ENCODE results near the gene OR51M1. TPM values are rescaled to one million over a fixed set of nuclear protein-coding genes. Genes with fewer than 3 reads are reported as not detected.

Gene OR51M1
- total RNA-seq, 4 donors from 2014 or later: not detected

Other genes starting within 250 kb of the OR51M1 start
- not detected for gene OR52A5, start 245.5 kb upstream of the OR51M1 start, total RNA-seq
- gene OR52A1, start 229.1 kb upstream of the OR51M1 start, total RNA-seq: not detected
- gene OR51V1, start 183.1 kb upstream of the OR51M1 start, total RNA-seq: not detected
- 100 to 1,000 TPM in 1 of 4 donors, 10 to 100 TPM in 2, 1 to 10 TPM in 1; 7.9 to 229 (median 35.3) TPM for gene HBB, start 156.7 kb upstream of the OR51M1 start, total RNA-seq
- not detected for gene HBD, start 149.3 kb upstream of the OR51M1 start, total RNA-seq
- not detected for gene HBG1, start 134.0 kb upstream of the OR51M1 start, total RNA-seq
- not detected for gene HBG2, start 129.0 kb upstream of the OR51M1 start, total RNA-seq
- not detected for gene HBE1, start 113.9 kb upstream of the OR51M1 start, total RNA-seq
- gene OR51B4, start 81.9 kb upstream of the OR51M1 start, total RNA-seq: not detected
- not detected for gene OR51B2, start 59.5 kb upstream of the OR51M1 start, total RNA-seq
- gene OR51B5, start 40.3 kb upstream of the OR51M1 start, total RNA-seq: not detected
- gene OR51B6, start 32.3 kb upstream of the OR51M1 start, total RNA-seq: not detected
- not detected for gene OR51Q1, start 38.3 kb downstream of the OR51M1 start, total RNA-seq
- not detected for gene OR51I1, start 57.7 kb downstream of the OR51M1 start, total RNA-seq
- not detected for gene OR51I2, start 65.5 kb downstream of the OR51M1 start, total RNA-seq
- not detected for gene OR52D1, start 104.9 kb downstream of the OR51M1 start, total RNA-seq
- gene UBQLN3, start 126.1 kb downstream of the OR51M1 start, total RNA-seq: not detected
- under 1 TPM in 1 of 4 donors, not detected in 3; 0.25 TPM for gene UBQLNL, start 132.9 kb downstream of the OR51M1 start, total RNA-seq
- gene OR52H1, start 164.7 kb downstream of the OR51M1 start, total RNA-seq: not detected
- gene OR52B6, start 197.1 kb downstream of the OR51M1 start, total RNA-seq: not detected
- under 1 TPM; 0.15 to 0.35 (median 0.28) TPM for gene TRIM6, start 212.8 kb downstream of the OR51M1 start, total RNA-seq
- gene TRIM34, start 241.2 kb downstream of the OR51M1 start, total RNA-seq: 1 to 10 TPM in 3 of 4 donors, under 1 TPM in 1; 0.32 to 1.6 (median 1.2) TPM